ENCODE measurements around the gene LRRC36. TPM values are rescaled to one million over a fixed set of nuclear protein-coding genes. Genes with fewer than 3 reads are reported as not detected.

Gene LRRC36
- total RNA-seq, 3 donors from 2014 or later: not detected

GRCh38 chr16:67419502-67419901 is 92.9 kb downstream of the LRRC36 start:
- H3K9me3 Mint-ChIP-seq: no peaks in the 10 kb centered on the region
- peaks cover 9% of the 10 kb centered on the region for H3K4me1 Mint-ChIP-seq (ENCODE audit: low read depth)
- H3K4me3 Mint-ChIP-seq: no peak overlapping the region

DNA sequence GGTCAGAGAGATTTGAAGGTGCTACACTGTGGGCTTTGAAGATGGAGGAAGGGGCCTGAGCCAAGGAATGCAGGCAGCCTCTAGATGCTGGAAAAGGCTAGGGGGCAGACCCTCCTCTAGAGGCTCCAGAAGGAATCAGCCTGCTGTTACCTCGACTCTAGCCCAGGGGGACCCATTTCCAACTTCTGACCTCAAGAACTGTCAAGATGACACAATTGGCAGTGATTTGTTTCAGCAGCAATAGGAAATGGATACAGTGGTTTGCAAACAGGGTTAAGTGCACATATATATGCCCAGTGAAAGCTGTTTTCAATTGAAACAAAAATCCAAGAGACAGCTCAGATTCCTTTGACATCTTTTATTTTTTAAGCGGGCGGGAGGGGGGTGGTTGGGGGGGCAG is 93.3 kb downstream of the LRRC36 start:
- no peak overlapping the region for H3K4me3 Mint-ChIP-seq
- H3K9me3 Mint-ChIP-seq: no peaks in the 10 kb centered on the region
- no peaks in the 10 kb centered on the region for H3K36me3 Mint-ChIP-seq (ENCODE audit: insufficient read depth)
- H3K4me1 Mint-ChIP-seq (ENCODE audit: low read depth): peaks cover 9% of the 10 kb centered on the region
- ATAC-seq: no peak
- peaks cover 39% of the 10 kb centered on the region for H3K27me3 Mint-ChIP-seq (ENCODE audit: low read depth)
- no peak for DNase-seq

More at GRCh38 chr16:67419502-67419901, 92.9 kb downstream of the LRRC36 start:
- Mint-ChIP-seq H3K27me3 (ENCODE audit: low read depth) (peaks cover 40% of the 10 kb centered on the region), H3K36me3 (ENCODE audit: insufficient read depth) (no peaks in the 10 kb centered on the region)
- DNase-seq (no peak), ATAC-seq (no peak)

DNA sequence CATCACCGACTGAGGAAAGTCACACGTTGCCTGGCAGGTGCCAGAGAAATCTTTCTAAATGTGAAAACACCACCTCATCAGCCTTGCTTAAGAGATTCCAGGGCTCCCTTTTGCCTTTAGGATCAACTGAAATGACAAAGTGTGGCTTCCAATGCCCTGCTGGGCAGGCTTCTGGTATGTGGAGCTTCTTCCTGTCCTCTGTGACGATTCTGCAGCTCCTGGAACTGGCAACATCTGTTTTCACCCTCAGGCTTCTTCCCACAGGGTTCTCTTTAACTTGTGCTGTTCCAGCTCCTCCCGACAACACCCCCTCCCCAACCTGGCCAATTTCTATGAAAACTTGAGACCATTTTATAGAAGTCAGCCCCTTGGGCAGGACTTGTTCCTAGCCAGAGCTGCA is 94.4 kb downstream of the LRRC36 start:
- Mint-ChIP-seq H3K4me1 (ENCODE audit: low read depth) (peaks cover 6% of the 10 kb centered on the region), H3K9me3 (no peaks in the 10 kb centered on the region), H3K27me3 (ENCODE audit: low read depth) (peaks cover 41% of the 10 kb centered on the region)

GRCh38 chr16:67423015-67423414 is 96.4 kb downstream of the LRRC36 start:
- Mint-ChIP-seq H3K4me1 (ENCODE audit: low read depth) (no peaks in the 10 kb centered on the region), H3K27me3 (ENCODE audit: low read depth) (peaks cover 31% of the 10 kb centered on the region), H3K9me3 (no peaks in the 10 kb centered on the region), H3K36me3 (ENCODE audit: insufficient read depth) (no peaks in the 10 kb centered on the region), H3K4me3 (no peak overlapping the region)
- DNase-seq: no peak
- no peak for ATAC-seq

More for the DNA sequence above, 94.4 kb downstream of the LRRC36 start:
- H3K4me3 Mint-ChIP-seq: no peak overlapping the region
- H3K36me3 Mint-ChIP-seq (ENCODE audit: insufficient read depth): no peaks in the 10 kb centered on the region
- ATAC-seq: no peak
- no peak for DNase-seq

- ATAC-seq: no peak
- no peak overlapping the region for H3K4me3 Mint-ChIP-seq
- DNase-seq: no peak
- peaks cover 32% of the 10 kb centered on the region for H3K27me3 Mint-ChIP-seq (ENCODE audit: low read depth)
- H3K36me3 Mint-ChIP-seq (ENCODE audit: insufficient read depth): no peaks in the 10 kb centered on the region
- H3K4me1 Mint-ChIP-seq (ENCODE audit: low read depth): no peaks in the 10 kb centered on the region
- no peaks in the 10 kb centered on the region for H3K9me3 Mint-ChIP-seq
Measured at GRCh38 chr16:67423611-67424260, 97.1 kb downstream of the LRRC36 start.

- H3K36me3 Mint-ChIP-seq (ENCODE audit: insufficient read depth): no peaks in the 10 kb centered on the region
- ATAC-seq (no peak), DNase-seq (no peak)
- no peaks in the 10 kb centered on the region for H3K9me3 Mint-ChIP-seq
- H3K4me3 Mint-ChIP-seq: no peak overlapping the region
- H3K27me3 Mint-ChIP-seq (ENCODE audit: low read depth): peaks cover 36% of the 10 kb centered on the region
- H3K4me1 Mint-ChIP-seq (ENCODE audit: low read depth): no peaks in the 10 kb centered on the region
Measured at GRCh38 chr16:67424261-67424615, 97.6 kb downstream of the LRRC36 start.

DNA sequence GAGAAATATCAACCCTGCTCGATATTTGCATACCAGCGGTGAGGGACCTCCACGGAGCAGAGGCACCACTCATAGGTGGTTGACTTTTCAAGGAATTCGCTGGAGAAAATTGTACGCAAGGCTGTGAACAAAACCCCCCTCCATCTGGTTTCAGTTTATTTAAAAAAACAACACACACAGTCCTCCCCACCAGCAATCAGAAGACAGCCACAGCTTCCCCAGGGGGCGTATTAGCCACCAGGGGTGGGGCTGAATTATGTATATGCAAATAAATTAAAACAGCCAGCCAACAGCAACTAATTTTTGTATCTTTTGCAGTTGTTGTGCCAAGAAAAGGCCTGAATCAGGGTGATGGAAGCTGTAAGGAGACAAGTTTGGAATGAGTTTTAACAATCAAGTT is 98.4 kb downstream of the LRRC36 start:
- Mint-ChIP-seq H3K27me3 (ENCODE audit: low read depth) (peaks cover 36% of the 10 kb centered on the region), H3K4me3 (no peak overlapping the region), H3K36me3 (ENCODE audit: insufficient read depth) (no peaks in the 10 kb centered on the region), H3K9me3 (no peaks in the 10 kb centered on the region), H3K4me1 (ENCODE audit: low read depth) (no peaks in the 10 kb centered on the region)
- no peak for DNase-seq
- ATAC-seq: no peak

DNA sequence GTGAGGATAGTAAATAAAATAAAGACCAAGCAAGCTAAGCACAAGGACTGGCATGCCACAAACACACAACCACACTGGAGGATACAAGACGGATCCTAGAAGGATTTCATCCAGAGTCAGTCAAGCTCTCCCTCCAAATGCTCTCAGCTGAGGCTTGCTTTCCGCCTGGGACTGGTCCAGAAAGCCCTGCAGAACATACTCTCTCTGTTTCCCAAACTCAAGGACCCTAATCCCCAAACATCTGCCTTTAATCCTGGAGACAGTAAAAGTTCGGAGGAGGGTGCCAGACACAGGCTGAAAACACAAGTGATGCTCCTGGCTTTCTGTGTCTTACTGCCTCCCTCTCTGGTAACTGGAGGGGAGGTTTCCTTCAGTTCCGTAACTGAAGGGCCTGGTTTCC is 99.0 kb downstream of the LRRC36 start:
- ATAC-seq (no peak), DNase-seq (no peak)
- Mint-ChIP-seq H3K4me1 (ENCODE audit: low read depth) (peaks cover 3% of the 10 kb centered on the region), H3K9me3 (no peaks in the 10 kb centered on the region), H3K27me3 (ENCODE audit: low read depth) (peaks cover 40% of the 10 kb centered on the region), H3K36me3 (ENCODE audit: insufficient read depth) (no peaks in the 10 kb centered on the region), H3K4me3 (no peak overlapping the region)

GRCh38 chr16:67426022-67426421 is 99.4 kb downstream of the LRRC36 start:
- H3K36me3 Mint-ChIP-seq (ENCODE audit: insufficient read depth): no peaks in the 10 kb centered on the region
- H3K4me1 Mint-ChIP-seq (ENCODE audit: low read depth): peaks cover 3% of the 10 kb centered on the region
- DNase-seq (no peak), ATAC-seq (no peak)
- H3K9me3 Mint-ChIP-seq: no peaks in the 10 kb centered on the region
- H3K27me3 Mint-ChIP-seq (ENCODE audit: low read depth): peaks cover 40% of the 10 kb centered on the region
- H3K4me3 Mint-ChIP-seq: no peak overlapping the region

DNA sequence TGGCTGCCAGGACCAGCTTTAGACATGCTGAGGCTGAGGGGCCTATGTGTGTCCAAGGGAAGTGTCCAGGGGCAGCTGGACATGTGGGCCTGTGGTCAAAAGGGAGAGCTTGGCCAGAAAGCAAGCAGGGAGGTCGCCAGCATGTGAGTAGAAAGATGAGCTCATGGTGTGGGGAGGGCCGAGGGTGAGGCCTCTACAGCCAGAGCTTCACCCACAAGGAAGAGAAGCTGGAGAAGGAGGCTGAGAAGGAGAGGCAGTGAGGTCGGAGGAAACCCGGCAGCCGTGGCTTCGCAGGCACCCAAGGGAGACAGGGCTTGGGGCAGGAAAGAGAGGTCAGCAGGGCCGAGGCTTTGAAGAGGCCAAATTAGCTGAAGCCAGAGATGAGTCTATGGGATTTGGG is 100.3 kb downstream of the LRRC36 start:
- Mint-ChIP-seq H3K4me3 (no peak overlapping the region), H3K36me3 (ENCODE audit: insufficient read depth) (no peaks in the 10 kb centered on the region), H3K9me3 (no peaks in the 10 kb centered on the region), H3K27me3 (ENCODE audit: low read depth) (peaks cover 40% of the 10 kb centered on the region), H3K4me1 (ENCODE audit: low read depth) (peaks cover 6% of the 10 kb centered on the region)
- DNase-seq: no peak
- ATAC-seq: no peak

DNA sequence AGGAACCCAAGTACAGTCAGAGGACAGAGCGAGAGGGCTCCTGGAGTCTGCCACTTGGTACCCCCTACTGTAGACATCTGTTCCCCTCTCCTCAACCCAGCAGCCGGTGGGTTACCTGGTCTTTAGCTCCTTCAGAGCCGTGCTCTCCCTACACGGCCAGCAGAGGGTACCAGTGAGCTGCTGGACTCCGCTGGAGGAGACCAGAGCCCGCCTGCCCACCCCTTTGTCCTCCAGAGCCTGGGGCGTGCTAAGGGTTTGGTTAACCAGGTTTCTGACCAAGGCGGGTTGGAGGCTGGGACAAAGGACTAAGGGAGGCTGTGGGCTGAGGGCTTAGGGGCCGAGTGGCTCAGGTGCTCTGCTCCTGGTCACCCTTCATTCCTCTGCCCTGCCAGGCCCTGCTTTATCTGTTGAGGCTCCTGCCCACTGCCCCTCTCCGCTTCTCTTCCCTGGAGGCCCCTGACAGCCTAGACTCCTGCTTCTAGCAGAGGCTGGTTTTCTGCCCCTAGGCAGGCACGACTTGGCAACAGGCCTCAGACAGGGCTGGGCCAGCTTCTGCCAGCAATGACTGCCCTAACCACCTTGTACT is 101.6 kb downstream of the LRRC36 start:
- H3K36me3 Mint-ChIP-seq (ENCODE audit: insufficient read depth): no peaks in the 10 kb centered on the region
- ATAC-seq: peak; percentile 60 to 65
- H3K4me3 Mint-ChIP-seq: no peak overlapping the region
- H3K4me1 Mint-ChIP-seq (ENCODE audit: low read depth): peaks cover 8% of the 10 kb centered on the region
- peaks cover 40% of the 10 kb centered on the region for H3K27me3 Mint-ChIP-seq (ENCODE audit: low read depth)
- no peaks in the 10 kb centered on the region for H3K9me3 Mint-ChIP-seq
- DNase-seq: peak; percentile 49

GRCh38 chr16:67429053-67429798 is 102.6 kb downstream of the LRRC36 start:
- no peak for DNase-seq
- Mint-ChIP-seq H3K27me3 (ENCODE audit: low read depth) (peaks cover 36% of the 10 kb centered on the region), H3K9me3 (no peaks in the 10 kb centered on the region), H3K4me3 (peak overlapping the region; percentile 55), H3K36me3 (ENCODE audit: insufficient read depth) (no peaks in the 10 kb centered on the region), H3K4me1 (ENCODE audit: low read depth) (peaks cover 8% of the 10 kb centered on the region)
- ATAC-seq: no peak

DNA sequence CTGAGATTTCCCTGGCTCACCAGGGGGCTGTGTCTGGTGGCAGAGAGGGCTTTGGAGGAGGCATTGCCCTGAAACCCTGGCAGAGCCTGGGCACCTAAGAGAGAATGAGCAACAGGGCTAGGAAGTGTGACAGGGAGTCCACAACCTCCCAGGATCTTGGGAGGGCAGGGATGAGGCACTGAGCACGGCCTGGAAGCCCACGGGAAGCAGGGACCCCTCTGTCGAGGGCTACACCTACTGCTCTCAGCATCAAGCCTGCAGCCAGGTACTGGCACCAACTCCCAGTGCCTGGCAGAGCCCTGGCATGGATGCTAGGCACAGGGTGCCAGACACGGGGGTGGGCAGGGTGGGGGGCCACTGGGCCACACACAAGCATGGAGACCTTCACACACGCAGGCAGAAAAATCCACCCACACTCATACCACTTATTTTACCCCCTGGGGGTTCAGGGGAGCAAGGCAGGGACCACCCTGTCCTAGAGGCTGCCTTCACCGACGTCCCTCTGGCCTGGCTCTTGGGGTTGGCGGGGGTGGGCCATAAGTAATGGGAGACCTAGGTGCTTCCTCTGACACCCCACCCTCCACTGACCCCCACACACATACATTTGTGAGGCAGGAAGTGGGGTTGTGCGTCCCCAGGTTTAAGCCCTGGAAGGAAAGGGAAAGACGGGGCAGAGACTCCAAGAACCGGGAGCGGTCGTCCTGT is 103.3 kb downstream of the LRRC36 start:
- DNase-seq (no peak), ATAC-seq (peak in 1 of 2 donors; percentile 4)
- Mint-ChIP-seq H3K4me1 (ENCODE audit: low read depth) (peaks cover 8% of the 10 kb centered on the region), H3K9me3 (no peaks in the 10 kb centered on the region), H3K4me3 (peak overlapping the region; percentile 78), H3K27me3 (ENCODE audit: low read depth) (peaks cover 35% of the 10 kb centered on the region), H3K36me3 (ENCODE audit: insufficient read depth) (no peaks in the 10 kb centered on the region)

DNA sequence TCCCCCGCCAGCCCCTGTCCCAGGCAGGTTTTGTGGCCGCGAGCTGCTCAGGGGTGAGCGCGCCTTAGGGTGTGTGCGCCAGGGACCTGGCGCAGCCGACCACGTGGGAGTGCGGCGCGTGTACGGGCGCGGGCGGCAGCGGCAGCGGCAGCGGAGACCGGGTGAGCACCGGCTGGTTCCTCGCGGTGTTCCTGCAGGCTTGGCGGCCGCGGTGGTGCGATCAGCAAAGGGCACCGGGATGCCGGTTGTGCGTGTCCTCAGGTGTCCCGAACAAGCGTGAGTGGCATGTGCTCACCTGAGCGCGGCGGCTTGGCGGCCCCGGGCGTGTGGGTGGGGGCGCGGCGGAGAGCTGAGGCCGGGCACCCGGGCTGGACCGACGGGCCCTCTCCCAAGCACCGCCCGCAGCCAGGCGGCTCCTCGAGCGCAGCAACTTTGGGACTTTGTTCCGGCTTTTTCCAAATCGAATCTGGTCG is 103.9 kb downstream of the LRRC36 start:
- peak; percentile 59 to 61 for ATAC-seq
- Mint-ChIP-seq H3K36me3 (ENCODE audit: insufficient read depth) (no peaks in the 10 kb centered on the region), H3K4me1 (ENCODE audit: low read depth) (peaks cover 8% of the 10 kb centered on the region), H3K9me3 (no peaks in the 10 kb centered on the region), H3K4me3 (peak overlapping the region; percentile 78), H3K27me3 (ENCODE audit: low read depth) (peaks cover 30% of the 10 kb centered on the region)
- peak; percentile 35 for DNase-seq

All from activated T-cell treated with anti-CD3 and anti-CD28 coated beads, Interleukin-2, amount 50 U/mL, for 4 hours (primary cell).